ENCODE measurements around the gene TTC8. TPM values are rescaled to one million over a fixed set of nuclear protein-coding genes. Genes with fewer than 3 reads are reported as not detected.

TTC8 gene
- total and polyA plus RNA-seq, 4 donors: 7.3 to 11.7 (median 10.4) TPM

GRCh38 chr14:88821378-88821777, 3.1 kb upstream of the TTC8 start:
- H3K36me3 ChIP-seq (ENCODE audit: control insufficient read depth in 4 of 4, insufficient read depth in 3 of 4, low read depth in 1 of 4, low read length in 3 of 4): no peaks in the 10 kb centered on the region
- no peak overlapping the region for H3K9ac ChIP-seq (ENCODE audit: low read depth in 1 of 2, low read length in 2 of 2)
- no peaks in the 10 kb centered on the region for H3K27me3 ChIP-seq (ENCODE audit: control insufficient read depth in 4 of 4, insufficient read depth in 4 of 4, low read length in 3 of 4)
- H3K4me3 ChIP-seq (ENCODE audit: low read depth in 1 of 3, low read length in 3 of 3): no peak overlapping the region
- no peak overlapping the region for H3K27ac ChIP-seq (ENCODE audit: low read depth in 1 of 2, low read length in 2 of 2)
- 93% methylated on average over 2 of the region's 2 CpGs for WGBS
- H3K4me1 ChIP-seq (ENCODE audit: control insufficient read depth in 4 of 4, insufficient read depth in 4 of 4, low read length in 3 of 4): peaks cover 0 to 15% (median 11%) of the 10 kb centered on the region in 4 donors
- H3K9me3 ChIP-seq (ENCODE audit: control insufficient read depth in 4 of 4, low read length in 3 of 4): no peaks in the 10 kb centered on the region
- DNase-seq (ENCODE audit: low spot score): no peak
- no peak for TF ChIP-seq SP1 (IDR thresholded peaks at IDR 0.05)
- TF ChIP-seq, protein P1, sequence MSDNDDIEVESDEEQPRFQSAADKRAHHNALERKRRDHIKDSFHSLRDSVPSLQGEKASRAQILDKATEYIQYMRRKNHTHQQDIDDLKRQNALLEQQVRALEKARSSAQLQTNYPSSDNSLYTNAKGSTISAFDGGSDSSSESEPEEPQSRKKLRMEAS (IDR thresholded peaks at IDR 0.05): no peak
- no peak for TF ChIP-seq RAD21 (IDR thresholded peaks at IDR 0.05)
- no peak for TF ChIP-seq FOXA1 (IDR thresholded peaks at IDR 0.05)
- TF ChIP-seq, protein P2, sequence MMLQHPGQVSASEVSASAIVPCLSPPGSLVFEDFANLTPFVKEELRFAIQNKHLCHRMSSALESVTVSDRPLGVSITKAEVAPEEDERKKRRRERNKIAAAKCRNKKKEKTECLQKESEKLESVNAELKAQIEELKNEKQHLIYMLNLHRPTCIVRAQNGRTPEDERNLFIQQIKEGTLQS (IDR thresholded peaks at IDR 0.05): no peak

- no peak for DNase-seq (ENCODE audit: low spot score)
- no peak for TF ChIP-seq TAF1 (conservative IDR thresholded peaks at IDR 0.05)
- TF ChIP-seq, protein P1 (IDR thresholded peaks at IDR 0.05): no peak
- TF ChIP-seq, protein P3, sequence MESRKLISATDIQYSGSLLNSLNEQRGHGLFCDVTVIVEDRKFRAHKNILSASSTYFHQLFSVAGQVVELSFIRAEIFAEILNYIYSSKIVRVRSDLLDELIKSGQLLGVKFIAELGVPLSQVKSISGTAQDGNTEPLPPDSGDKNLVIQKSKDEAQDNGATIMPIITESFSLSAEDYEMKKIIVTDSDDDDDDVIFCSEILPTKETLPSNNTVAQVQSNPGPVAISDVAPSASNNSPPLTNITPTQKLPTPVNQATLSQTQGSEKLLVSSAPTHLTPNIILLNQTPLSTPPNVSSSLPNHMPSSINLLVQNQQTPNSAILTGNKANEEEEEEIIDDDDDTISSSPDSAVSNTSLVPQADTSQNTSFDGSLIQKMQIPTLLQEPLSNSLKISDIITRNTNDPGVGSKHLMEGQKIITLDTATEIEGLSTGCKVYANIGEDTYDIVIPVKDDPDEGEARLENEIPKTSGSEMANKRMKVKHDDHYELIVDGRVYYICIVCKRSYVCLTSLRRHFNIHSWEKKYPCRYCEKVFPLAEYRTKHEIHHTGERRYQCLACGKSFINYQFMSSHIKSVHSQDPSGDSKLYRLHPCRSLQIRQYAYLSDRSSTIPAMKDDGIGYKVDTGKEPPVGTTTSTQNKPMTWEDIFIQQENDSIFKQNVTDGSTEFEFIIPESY (IDR thresholded peaks at IDR 0.05): no peak
- no peak for TF ChIP-seq SP1 (IDR thresholded peaks at IDR 0.05)
- 59% methylated on average over 2 of the region's 2 CpGs for WGBS
Measured at GRCh38 chr14:88821888-88822287, 2.6 kb upstream of the TTC8 start.

GRCh38 chr14:88823968-88824313, 510 bp upstream of the TTC8 start:
- TF ChIP-seq GABPA (IDR thresholded peaks at IDR 0.05 in 1 of 2, conservative IDR thresholded peaks at IDR 0.05 in 1 of 2) (peak in 1 of 2 donors; percentile 5), TAF1 (conservative IDR thresholded peaks at IDR 0.05) (no peak)
- Histone ChIP-seq H3K4me1 (ENCODE audit: control insufficient read depth in 4 of 4, insufficient read depth in 4 of 4, low read length in 3 of 4) (peaks cover 0 to 22% (median 18%) of the 10 kb centered on the region in 4 donors), H3K27ac (ENCODE audit: low read depth in 1 of 2, low read length in 2 of 2) (peak overlapping the region; percentile 72 to 86), H3K9ac (ENCODE audit: low read depth in 1 of 2, low read length in 2 of 2) (peak overlapping the region; percentile 73 to 84), H3K9me3 (ENCODE audit: control insufficient read depth in 4 of 4, low read length in 3 of 4) (no peaks in the 10 kb centered on the region), H3K4me3 (ENCODE audit: low read depth in 1 of 3, low read length in 3 of 3) (peak overlapping the region; percentile 78 to 97 (median 85)), H3K36me3 (ENCODE audit: control insufficient read depth in 4 of 4, insufficient read depth in 3 of 4, low read depth in 1 of 4, low read length in 3 of 4) (no peaks in the 10 kb centered on the region), H3K27me3 (ENCODE audit: control insufficient read depth in 4 of 4, insufficient read depth in 4 of 4, low read length in 3 of 4) (no peaks in the 10 kb centered on the region)
- no peak for DNase-seq (ENCODE audit: low spot score)
- 8% methylated on average over 9 of the region's 9 CpGs for WGBS

More at GRCh38 chr14:88821888-88822287, 2.6 kb upstream of the TTC8 start:
- Histone ChIP-seq H3K4me3 (ENCODE audit: low read depth in 1 of 3, low read length in 3 of 3) (no peak overlapping the region), H3K9me3 (ENCODE audit: control insufficient read depth in 4 of 4, low read length in 3 of 4) (no peaks in the 10 kb centered on the region), H3K9ac (ENCODE audit: low read depth in 1 of 2, low read length in 2 of 2) (no peak overlapping the region), H3K27ac (ENCODE audit: low read depth in 1 of 2, low read length in 2 of 2) (no peak overlapping the region), H3K36me3 (ENCODE audit: control insufficient read depth in 4 of 4, insufficient read depth in 3 of 4, low read depth in 1 of 4, low read length in 3 of 4) (no peaks in the 10 kb centered on the region), H3K4me1 (ENCODE audit: control insufficient read depth in 4 of 4, insufficient read depth in 4 of 4, low read length in 3 of 4) (peaks cover 0 to 15% (median 11%) of the 10 kb centered on the region in 4 donors), H3K27me3 (ENCODE audit: control insufficient read depth in 4 of 4, insufficient read depth in 4 of 4, low read length in 3 of 4) (no peaks in the 10 kb centered on the region)

DNA sequence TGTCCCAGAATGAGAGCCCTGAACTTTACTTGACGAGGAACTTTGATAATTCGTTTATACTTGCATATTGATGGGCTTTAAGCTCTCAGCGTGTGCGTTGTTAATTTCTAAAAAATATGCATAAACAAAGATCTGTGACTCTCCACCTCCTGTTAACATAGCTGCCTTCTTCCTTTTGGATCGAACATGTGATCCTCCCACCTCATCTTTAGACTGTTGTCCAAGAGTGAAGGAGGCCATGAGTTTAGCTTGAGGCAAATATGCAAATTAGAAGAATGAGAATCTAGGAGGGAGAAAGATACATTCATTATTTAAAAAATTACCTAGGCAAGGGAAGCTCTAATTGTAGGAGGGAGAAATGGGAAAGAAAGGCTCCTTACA, 617 bp downstream of the TTC8 start:
- H3K9me3 ChIP-seq (ENCODE audit: control insufficient read depth in 4 of 4, low read length in 3 of 4): no peaks in the 10 kb centered on the region
- DNase-seq (ENCODE audit: low spot score): no peak
- H3K9ac ChIP-seq (ENCODE audit: low read depth in 1 of 2, low read length in 2 of 2): peak overlapping the region; percentile 55 to 62
- peaks cover 1 to 30% (median 21%) of the 10 kb centered on the region in 4 donors for H3K4me1 ChIP-seq (ENCODE audit: control insufficient read depth in 4 of 4, insufficient read depth in 4 of 4, low read length in 3 of 4)
- TF ChIP-seq FOXA2 (IDR thresholded peaks at IDR 0.05) (no peak), TAF1 (conservative IDR thresholded peaks at IDR 0.05) (no peak)
- no peaks in the 10 kb centered on the region for H3K36me3 ChIP-seq (ENCODE audit: control insufficient read depth in 4 of 4, insufficient read depth in 3 of 4, low read depth in 1 of 4, low read length in 3 of 4)
- H3K27ac ChIP-seq (ENCODE audit: low read depth in 1 of 2, low read length in 2 of 2): peak overlapping the region; percentile 72 to 86
- 3% methylated on average over 5 of the region's 5 CpGs for WGBS
- H3K27me3 ChIP-seq (ENCODE audit: control insufficient read depth in 4 of 4, insufficient read depth in 4 of 4, low read length in 3 of 4): no peaks in the 10 kb centered on the region
- H3K4me3 ChIP-seq (ENCODE audit: low read depth in 1 of 3, low read length in 3 of 3): peak overlapping the region; percentile 78 to 97 (median 90)

All from liver (tissue), 9 donors.